ENCODE measurements around the gene CYP2W1. TPM values are rescaled to one million over a fixed set of nuclear protein-coding genes. Genes with fewer than 3 reads are reported as not detected.
A peak's percentile ranks its signal among the peaks of the same experiment; 100 is the strongest.

Gene CYP2W1
- total and polyA plus RNA-seq, 10 of the 15 experiments (the other 5 are each of a cell fraction or from before 2014, with no cell fraction given) = not detected

DNA sequence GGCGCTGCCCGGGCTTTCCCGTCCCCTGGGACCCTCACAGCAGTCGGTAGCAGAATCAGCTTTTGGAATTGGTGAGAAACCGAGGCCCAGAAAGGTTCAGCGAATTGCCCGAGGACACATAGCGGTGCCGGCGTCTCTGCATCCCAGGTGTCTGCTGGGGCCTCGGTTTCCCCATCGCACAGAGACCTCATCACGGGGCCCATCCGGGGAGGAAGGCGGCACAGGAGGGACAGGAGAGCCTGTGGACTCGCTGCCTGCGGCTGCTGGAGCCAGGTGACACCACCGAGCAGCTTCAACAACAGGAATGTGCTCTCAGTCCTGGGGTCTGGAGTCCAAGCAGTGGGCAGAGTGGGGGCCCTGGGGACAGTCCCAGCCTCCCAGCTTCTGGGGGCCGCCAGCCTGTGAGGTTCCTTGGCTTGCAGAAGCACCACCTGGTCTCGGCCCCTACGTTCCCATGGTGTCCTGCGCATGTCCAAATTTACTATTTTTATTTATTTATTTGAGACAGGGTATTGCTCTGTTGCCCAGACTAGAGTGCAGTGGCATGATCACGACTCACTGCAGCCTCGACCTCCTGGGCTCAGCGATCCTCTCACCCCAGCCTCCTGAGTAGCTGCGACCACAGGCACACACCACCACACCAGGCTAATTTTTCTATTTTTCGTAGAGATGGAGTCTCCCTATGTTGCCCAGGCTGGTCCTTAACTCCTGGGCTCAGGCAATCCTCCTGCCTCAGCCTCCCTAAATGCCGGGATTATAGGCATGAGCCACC lies 7.1 kb upstream of the CYP2W1 start:
- no peak overlapping the region; the same call in 1 of the 2 replicates for H3K4me3 ChIP-seq
- no peaks in the 10 kb centered on the region; the same call in 2 of the 3 replicates for H3K9me3 ChIP-seq (replicated peaks; ENCODE audit: control insufficient read depth, insufficient read depth, low read length)
- H3K4me1 ChIP-seq (ENCODE audit: control insufficient read depth, insufficient read depth, low read length) = no peaks in the 10 kb centered on the region
- H3K27ac ChIP-seq (ENCODE audit: control insufficient read depth, insufficient read depth) = no peak overlapping the region
- peaks cover 3 to 21% of the 10 kb centered on the region in 2 experiments for H3K36me3 ChIP-seq (ENCODE audit: control insufficient read depth in 2 of 2, insufficient read depth in 2 of 2, low read length in 1 of 2)
- RAD21 ChIA-PET (ENCODE audit: unreplicated experiment) = interaction anchor here (1.0 to 4.6 kb wide), 7 partner anchors 13 to 102 kb away, joined by 3 to 35 read pairs (median 6); no protein-coding TSS in a partner anchor
- POLR2A ChIA-PET = interaction anchor here (1.0 to 1.7 kb wide), 4 partner anchors 24 to 110 kb away, joined by 3 to 7 read pairs (median 6); partner anchors contain the start of gene GET4
- peaks cover 3% of the 10 kb centered on the region; the same call in 1 of the 2 replicates for H4K20me1 ChIP-seq (ENCODE audit: control insufficient read depth, insufficient read depth)
- SMC1A ChIA-PET (ENCODE audit: uncharacterized antibody, unreplicated experiment) = interaction anchor here (1.5 to 4.2 kb wide), 4 partner anchors 13 to 46 kb away, joined by 3 to 22 read pairs (median 6); no protein-coding TSS in a partner anchor
- no peaks in the 10 kb centered on the region for H3K27me3 ChIP-seq (replicated peaks in 1 of 2; ENCODE audit: control insufficient read depth in 2 of 2, insufficient read depth in 2 of 2, low read length in 1 of 2)
- no peak for FAIRE-seq
- H3K79me2 ChIP-seq (ENCODE audit: control insufficient read depth, insufficient read depth, low read length) = peaks cover 39% of the 10 kb centered on the region
- peak; percentile 51 for TF ChIP-seq MEF2B (IDR thresholded peaks at IDR 0.05; ENCODE audit: partially characterized antibody, poor library complexity, severe bottlenecking)
- no peak for TF ChIP-seq KLF5 (IDR thresholded peaks at IDR 0.05; ENCODE audit: partially characterized antibody)
- BruUV-seq (replicated peaks) = no TSS peak
- H2AFZ ChIP-seq (ENCODE audit: control insufficient read depth, low read depth, low read length) = no peak overlapping the region; the same call in 1 of the 2 replicates
- H3K4me2 ChIP-seq (ENCODE audit: control insufficient read depth, insufficient read depth) = peak overlapping the region; percentile 36; the same call in 1 of the 2 replicates
- no peak for ATAC-seq
- intact Hi-C loops (cut with micrococcal nuclease; ENCODE audit: unreplicated experiment) = no loop called here
- CTCF ChIA-PET = interaction anchor here (0.8 to 7.3 kb wide), 7 partner anchors 17 to 200 kb away, joined by 3 to 78 read pairs (median 5); no protein-coding TSS in a partner anchor
- no peak for DNase-seq (ENCODE audit: low read depth, low spot score)
- no peak overlapping the region for H3K9ac ChIP-seq (ENCODE audit: control insufficient read depth, insufficient read depth, low read length)
- WGBS (ENCODE audit: insufficient coverage, insufficient replicate concordance, low lambda C conversion rate, missing lambda C conversion rate) = 27% methylated on average over 28 of the region's 28 CpGs
- in situ Hi-C loops (cut with MboI) = no loop called here

GRCh38 chr7:976901-977325 lies 6.1 kb upstream of the CYP2W1 start:
- ChIA-PET RAD21 (ENCODE audit: unreplicated experiment) (interaction anchor here (1.1 to 3.4 kb wide), 8 partner anchors 12 to 109 kb away, joined by 3 to 30 read pairs (median 10); no protein-coding TSS in a partner anchor), POLR2A (interaction anchor here (1.0 to 1.6 kb wide), 3 partner anchors 47 to 184 kb away, joined by 3 to 9 read pairs (median 3); partner anchors contain the start of gene ZFAND2A), CTCF (interaction anchor here (1.5 to 7.3 kb wide), 4 partner anchors 16 to 199 kb away, joined by 5 to 78 read pairs (median 10); no protein-coding TSS in a partner anchor), SMC1A (ENCODE audit: uncharacterized antibody, unreplicated experiment) (interaction anchor here (1.1 to 2.3 kb wide), 6 partner anchors 24 to 206 kb away, joined by 3 to 10 read pairs (median 6); no protein-coding TSS in a partner anchor)
- no peaks in the 10 kb centered on the region; the same call in 2 of the 3 replicates for H3K9me3 ChIP-seq (replicated peaks; ENCODE audit: control insufficient read depth, insufficient read depth, low read length)
- H3K4me3 ChIP-seq = no peak overlapping the region
- DNase-seq (ENCODE audit: low read depth, low spot score) (no peak), FAIRE-seq (no peak), ATAC-seq (no peak)
- peak; percentile 82 for TF ChIP-seq BMI1 (IDR thresholded peaks at IDR 0.05; ENCODE audit: borderline replicate concordance)
- TF ChIP-seq NR2F1 (conservative IDR thresholded peaks at IDR 0.05) = no peak
- TF ChIP-seq SIN3A (IDR thresholded peaks at IDR 0.05; ENCODE audit: low read depth, low read length) = no peak
- TF ChIP-seq, protein P1, sequence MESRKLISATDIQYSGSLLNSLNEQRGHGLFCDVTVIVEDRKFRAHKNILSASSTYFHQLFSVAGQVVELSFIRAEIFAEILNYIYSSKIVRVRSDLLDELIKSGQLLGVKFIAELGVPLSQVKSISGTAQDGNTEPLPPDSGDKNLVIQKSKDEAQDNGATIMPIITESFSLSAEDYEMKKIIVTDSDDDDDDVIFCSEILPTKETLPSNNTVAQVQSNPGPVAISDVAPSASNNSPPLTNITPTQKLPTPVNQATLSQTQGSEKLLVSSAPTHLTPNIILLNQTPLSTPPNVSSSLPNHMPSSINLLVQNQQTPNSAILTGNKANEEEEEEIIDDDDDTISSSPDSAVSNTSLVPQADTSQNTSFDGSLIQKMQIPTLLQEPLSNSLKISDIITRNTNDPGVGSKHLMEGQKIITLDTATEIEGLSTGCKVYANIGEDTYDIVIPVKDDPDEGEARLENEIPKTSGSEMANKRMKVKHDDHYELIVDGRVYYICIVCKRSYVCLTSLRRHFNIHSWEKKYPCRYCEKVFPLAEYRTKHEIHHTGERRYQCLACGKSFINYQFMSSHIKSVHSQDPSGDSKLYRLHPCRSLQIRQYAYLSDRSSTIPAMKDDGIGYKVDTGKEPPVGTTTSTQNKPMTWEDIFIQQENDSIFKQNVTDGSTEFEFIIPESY (IDR thresholded peaks at IDR 0.05) = peak; percentile 72; the same call in 1 of the 2 replicates
- TF ChIP-seq RBBP5 (conservative IDR thresholded peaks at IDR 0.05) = no peak
- TF ChIP-seq, protein P2, sequence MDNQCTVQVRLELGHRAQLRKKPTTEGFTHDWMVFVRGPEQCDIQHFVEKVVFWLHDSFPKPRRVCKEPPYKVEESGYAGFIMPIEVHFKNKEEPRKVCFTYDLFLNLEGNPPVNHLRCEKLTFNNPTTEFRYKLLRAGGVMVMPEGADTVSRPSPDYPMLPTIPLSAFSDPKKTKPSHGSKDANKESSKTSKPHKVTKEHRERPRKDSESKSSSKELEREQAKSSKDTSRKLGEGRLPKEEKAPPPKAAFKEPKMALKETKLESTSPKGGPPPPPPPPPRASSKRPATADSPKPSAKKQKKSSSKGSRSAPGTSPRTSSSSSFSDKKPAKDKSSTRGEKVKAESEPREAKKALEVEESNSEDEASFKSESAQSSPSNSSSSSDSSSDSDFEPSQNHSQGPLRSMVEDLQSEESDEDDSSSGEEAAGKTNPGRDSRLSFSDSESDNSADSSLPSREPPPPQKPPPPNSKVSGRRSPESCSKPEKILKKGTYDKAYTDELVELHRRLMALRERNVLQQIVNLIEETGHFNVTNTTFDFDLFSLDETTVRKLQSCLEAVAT (IDR thresholded peaks at IDR 0.05) = peak; percentile 92
- peaks cover 3% of the 10 kb centered on the region; the same call in 1 of the 2 replicates for H4K20me1 ChIP-seq (ENCODE audit: control insufficient read depth, insufficient read depth)
- H3K79me2 ChIP-seq (ENCODE audit: control insufficient read depth, insufficient read depth, low read length) = peaks cover 32% of the 10 kb centered on the region
- peaks cover 1 to 16% of the 10 kb centered on the region in 2 experiments for H3K36me3 ChIP-seq (ENCODE audit: control insufficient read depth in 2 of 2, insufficient read depth in 2 of 2, low read length in 1 of 2)
- no TSS peak for BruUV-seq (replicated peaks)
- in situ Hi-C loops (cut with MboI) = no loop called here
- H3K9ac ChIP-seq (ENCODE audit: control insufficient read depth, insufficient read depth, low read length) = no peak overlapping the region
- intact Hi-C loops (cut with micrococcal nuclease; ENCODE audit: unreplicated experiment) = no loop called here
- WGBS (ENCODE audit: insufficient coverage, insufficient replicate concordance, low lambda C conversion rate, missing lambda C conversion rate) = 66% methylated on average over 19 of the region's 19 CpGs
- H3K27ac ChIP-seq (ENCODE audit: control insufficient read depth, insufficient read depth) = no peak overlapping the region
- H2AFZ ChIP-seq (ENCODE audit: control insufficient read depth, low read depth, low read length) = no peak overlapping the region
- no peaks in the 10 kb centered on the region for H3K4me1 ChIP-seq (ENCODE audit: control insufficient read depth, insufficient read depth, low read length)
- H3K4me2 ChIP-seq (ENCODE audit: control insufficient read depth, insufficient read depth) = no peak overlapping the region
- H3K27me3 ChIP-seq (replicated peaks in 1 of 2; ENCODE audit: control insufficient read depth in 2 of 2, insufficient read depth in 2 of 2, low read length in 1 of 2) = no peaks in the 10 kb centered on the region
